Pons (tissue), 1 donor: ENCODE results near the gene PABPC1L.

ENCODE experiments used
- DNase-seq: peaks from one replicate; pipeline ENCODE4 v3.0.0-alpha.2; 2016; ENCODE audit warnings: low spot score

Gene PABPC1L

GRCh38 chr20:44966030-44966961 lies 56.4 kb downstream of the PABPC1L start, which contains the start of gene STK4:
STK4 (plus strand) TSS chr20:44966512; CDS start chr20:44966569, 57 bp downstream.
- peak; percentile 94 for DNase-seq

GRCh38 chr20:44967207-44967807 lies 57.4 kb downstream of the PABPC1L start:
- peak; percentile 62 for DNase-seq

- no peak for DNase-seq
Observed at GRCh38 chr20:44969300-44969894, 59.5 kb downstream of the PABPC1L start.

- DNase-seq, result no peak
Observed at GRCh38 chr20:44970243-44970757, 60.4 kb downstream of the PABPC1L start.

GRCh38 chr20:44973053-44973452 lies 63.2 kb downstream of the PABPC1L start:
- no peak for DNase-seq

GRCh38 chr20:44976698-44977097 lies 66.8 kb downstream of the PABPC1L start:
- DNase-seq, result no peak

- peak; percentile 87 for DNase-seq
Observed at GRCh38 chr20:44979090-44979621, 69.3 kb downstream of the PABPC1L start.

- DNase-seq, result no peak
Observed at GRCh38 chr20:44981736-44982406, 72.0 kb downstream of the PABPC1L start.

GRCh38 chr20:44983093-44983674 lies 73.3 kb downstream of the PABPC1L start:
- no peak for DNase-seq

GRCh38 chr20:44988631-44989171 lies 78.8 kb downstream of the PABPC1L start:
- DNase-seq, result no peak
